ENCODE data around the gene ARFGEF2.

ARFGEF2 gene

GRCh38 chr20:48957533-48957932 lies 36.0 kb downstream of the ARFGEF2 start:
- ChIA-PET CTCF (interaction anchor here (2.4 kb wide), 1 partner anchor 10 kb away, joined by 10 read pairs; no protein-coding TSS in a partner anchor), POLR2A (no interaction called here)
- no peak for TF ChIP-seq CTCF (IDR thresholded peaks at IDR 0.05; ENCODE audit: insufficient read depth, low read length, missing control alignments)
- H3K4me3 ChIP-seq (ENCODE audit: low read depth, low read length): no peak overlapping the region
- DNase-seq (ENCODE audit: low read depth, low spot score): no peak

- ChIA-PET POLR2A (no interaction called here), CTCF (interaction anchor here (2.4 kb wide), 1 partner anchor 11 kb away, joined by 10 read pairs; no protein-coding TSS in a partner anchor)
- H3K4me3 ChIP-seq (ENCODE audit: low read depth, low read length): no peak overlapping the region
- no peak for DNase-seq (ENCODE audit: low read depth, low spot score)
- TF ChIP-seq CTCF (IDR thresholded peaks at IDR 0.05; ENCODE audit: insufficient read depth, low read length, missing control alignments): no peak
Observed at GRCh38 chr20:48958743-48959142, 37.2 kb downstream of the ARFGEF2 start.

GRCh38 chr20:48959899-48960550 lies 38.5 kb downstream of the ARFGEF2 start:
- DNase-seq (ENCODE audit: low read depth, low spot score): no peak
- TF ChIP-seq CTCF (IDR thresholded peaks at IDR 0.05; ENCODE audit: insufficient read depth, low read length, missing control alignments): no peak
- ChIA-PET CTCF (no interaction called here), POLR2A (no interaction called here)
- H3K4me3 ChIP-seq (ENCODE audit: low read depth, low read length): no peak overlapping the region

- CTCF ChIA-PET: no interaction called here
- TF ChIP-seq CTCF (IDR thresholded peaks at IDR 0.05; ENCODE audit: insufficient read depth, low read length, missing control alignments): no peak
- POLR2A ChIA-PET: interaction anchor here (0.6 kb wide), 1 partner anchor 322 kb away, joined by 3 read pairs; no protein-coding TSS in a partner anchor
- no peak overlapping the region for H3K4me3 ChIP-seq (ENCODE audit: low read depth, low read length)
- DNase-seq (ENCODE audit: low read depth, low spot score): no peak
Observed at GRCh38 chr20:48962421-48962820, 40.9 kb downstream of the ARFGEF2 start.

GRCh38 chr20:48962976-48963771 lies 41.7 kb downstream of the ARFGEF2 start:
- H3K4me3 ChIP-seq (ENCODE audit: low read depth, low read length): no peak overlapping the region
- CTCF ChIA-PET: interaction anchor here (0.7 kb wide), 1 partner anchor 10 kb away, joined by 3 read pairs; no protein-coding TSS in a partner anchor
- no peak for DNase-seq (ENCODE audit: low read depth, low spot score)
- no peak for TF ChIP-seq CTCF (IDR thresholded peaks at IDR 0.05; ENCODE audit: insufficient read depth, low read length, missing control alignments)
- POLR2A ChIA-PET: interaction anchor here (0.6 kb wide), 1 partner anchor 322 kb away, joined by 3 read pairs; no protein-coding TSS in a partner anchor
